ENCODE measurements around the gene C9orf85.

The C9orf85 gene

GRCh38 chr9:72013292-72013760, 101.9 kb downstream of the C9orf85 start:
- DNase-seq, result no peak

GRCh38 chr9:72022841-72023240, 111.4 kb downstream of the C9orf85 start:
- no peak for DNase-seq

Measured in NCI-H1048 (cell line).